ENCODE results near the gene DPP10.

Gene DPP10

GRCh38 chr2:115481842-115482241 lies 1039.4 kb downstream of the DPP10 start:
- Histone ChIP-seq H3K9me2 (ENCODE audit: low read depth, low read length) (no peaks in the 10 kb centered on the region), H3K9me3 (ENCODE audit: low read length) (no peaks in the 10 kb centered on the region), H3K4me3 (ENCODE audit: low read depth, low read length, poor library complexity, severe bottlenecking) (no peak overlapping the region), H3K27ac (ENCODE audit: low read depth, low read length, poor library complexity, severe bottlenecking) (no peak overlapping the region), H3K27me3 (ENCODE audit: insufficient read depth, low read length) (no peaks in the 10 kb centered on the region), H3K4me2 (ENCODE audit: low read length) (no peak overlapping the region), H3K36me3 (ENCODE audit: insufficient read depth, low read length) (no peaks in the 10 kb centered on the region), H3K4me1 (ENCODE audit: insufficient read depth, low read length, severe bottlenecking) (no peaks in the 10 kb centered on the region), H2AFZ (ENCODE audit: low read length) (no peak overlapping the region), H3K9ac (ENCODE audit: low read length) (no peak overlapping the region), H4K20me1 (ENCODE audit: insufficient read depth, low read length) (no peaks in the 10 kb centered on the region), H3K79me2 (ENCODE audit: insufficient read depth, low read length) (no peaks in the 10 kb centered on the region), H3F3A (ENCODE audit: insufficient read depth, low read length) (no peaks in the 10 kb centered on the region)
- TF ChIP-seq, protein P1, sequence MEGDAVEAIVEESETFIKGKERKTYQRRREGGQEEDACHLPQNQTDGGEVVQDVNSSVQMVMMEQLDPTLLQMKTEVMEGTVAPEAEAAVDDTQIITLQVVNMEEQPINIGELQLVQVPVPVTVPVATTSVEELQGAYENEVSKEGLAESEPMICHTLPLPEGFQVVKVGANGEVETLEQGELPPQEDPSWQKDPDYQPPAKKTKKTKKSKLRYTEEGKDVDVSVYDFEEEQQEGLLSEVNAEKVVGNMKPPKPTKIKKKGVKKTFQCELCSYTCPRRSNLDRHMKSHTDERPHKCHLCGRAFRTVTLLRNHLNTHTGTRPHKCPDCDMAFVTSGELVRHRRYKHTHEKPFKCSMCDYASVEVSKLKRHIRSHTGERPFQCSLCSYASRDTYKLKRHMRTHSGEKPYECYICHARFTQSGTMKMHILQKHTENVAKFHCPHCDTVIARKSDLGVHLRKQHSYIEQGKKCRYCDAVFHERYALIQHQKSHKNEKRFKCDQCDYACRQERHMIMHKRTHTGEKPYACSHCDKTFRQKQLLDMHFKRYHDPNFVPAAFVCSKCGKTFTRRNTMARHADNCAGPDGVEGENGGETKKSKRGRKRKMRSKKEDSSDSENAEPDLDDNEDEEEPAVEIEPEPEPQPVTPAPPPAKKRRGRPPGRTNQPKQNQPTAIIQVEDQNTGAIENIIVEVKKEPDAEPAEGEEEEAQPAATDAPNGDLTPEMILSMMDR (IDR thresholded peaks at IDR 0.05; ENCODE audit: low read length) = no peak
- TF ChIP-seq EZH2 (IDR thresholded peaks at IDR 0.05; ENCODE audit: borderline replicate concordance, low read length) = no peak

DNA sequence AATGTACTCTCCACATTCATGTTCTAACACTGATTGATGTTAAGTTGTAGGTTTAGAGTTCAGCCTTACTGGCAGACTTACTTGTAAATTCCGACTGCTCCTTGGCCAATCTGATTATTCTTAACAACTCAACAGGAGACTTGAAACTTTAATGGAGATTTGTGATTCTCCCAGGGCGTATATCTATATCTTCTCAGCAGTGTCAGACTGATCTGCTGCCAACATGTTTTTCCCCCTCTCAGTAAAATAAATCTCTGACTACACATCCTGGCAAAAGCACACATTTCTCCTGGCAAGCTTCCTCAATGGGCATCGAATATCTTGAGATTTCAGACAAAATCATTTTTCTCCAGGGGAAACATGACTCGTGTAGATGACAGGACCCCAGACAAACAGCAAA lies 1041.2 kb downstream of the DPP10 start:
- Histone ChIP-seq H3K4me1 (ENCODE audit: insufficient read depth, low read length, severe bottlenecking) (no peaks in the 10 kb centered on the region), H4K20me1 (ENCODE audit: insufficient read depth, low read length) (no peaks in the 10 kb centered on the region), H2AFZ (ENCODE audit: low read length) (no peak overlapping the region), H3K9ac (ENCODE audit: low read length) (no peak overlapping the region), H3K4me2 (ENCODE audit: low read length) (no peak overlapping the region), H3F3A (ENCODE audit: insufficient read depth, low read length) (no peaks in the 10 kb centered on the region), H3K79me2 (ENCODE audit: insufficient read depth, low read length) (no peaks in the 10 kb centered on the region), H3K27me3 (ENCODE audit: insufficient read depth, low read length) (no peaks in the 10 kb centered on the region), H3K9me2 (ENCODE audit: low read depth, low read length) (no peaks in the 10 kb centered on the region), H3K27ac (ENCODE audit: low read depth, low read length, poor library complexity, severe bottlenecking) (no peak overlapping the region), H3K4me3 (ENCODE audit: low read depth, low read length, poor library complexity, severe bottlenecking) (no peak overlapping the region), H3K36me3 (ENCODE audit: insufficient read depth, low read length) (no peaks in the 10 kb centered on the region), H3K9me3 (ENCODE audit: low read length) (no peaks in the 10 kb centered on the region)
- TF ChIP-seq, protein P1 (IDR thresholded peaks at IDR 0.05; ENCODE audit: low read length) = no peak
- no peak for TF ChIP-seq EZH2 (IDR thresholded peaks at IDR 0.05; ENCODE audit: borderline replicate concordance, low read length)

GRCh38 chr2:115484486-115484885 lies 1042.0 kb downstream of the DPP10 start:
- no peaks in the 10 kb centered on the region for H3K36me3 ChIP-seq (ENCODE audit: insufficient read depth, low read length)
- TF ChIP-seq EZH2 (IDR thresholded peaks at IDR 0.05; ENCODE audit: borderline replicate concordance, low read length) = no peak
- TF ChIP-seq, protein P1 (IDR thresholded peaks at IDR 0.05; ENCODE audit: low read length) = no peak
- no peaks in the 10 kb centered on the region for H4K20me1 ChIP-seq (ENCODE audit: insufficient read depth, low read length)
- H3K9ac ChIP-seq (ENCODE audit: low read length) = no peak overlapping the region
- H3F3A ChIP-seq (ENCODE audit: insufficient read depth, low read length) = no peaks in the 10 kb centered on the region
- H3K9me2 ChIP-seq (ENCODE audit: low read depth, low read length) = no peaks in the 10 kb centered on the region
- H3K79me2 ChIP-seq (ENCODE audit: insufficient read depth, low read length) = no peaks in the 10 kb centered on the region
- no peaks in the 10 kb centered on the region for H3K27me3 ChIP-seq (ENCODE audit: insufficient read depth, low read length)
- no peaks in the 10 kb centered on the region for H3K9me3 ChIP-seq (ENCODE audit: low read length)
- H3K4me1 ChIP-seq (ENCODE audit: insufficient read depth, low read length, severe bottlenecking) = no peaks in the 10 kb centered on the region
- no peak overlapping the region for H3K27ac ChIP-seq (ENCODE audit: low read depth, low read length, poor library complexity, severe bottlenecking)
- H3K4me3 ChIP-seq (ENCODE audit: low read depth, low read length, poor library complexity, severe bottlenecking) = no peak overlapping the region
- no peak overlapping the region for H2AFZ ChIP-seq (ENCODE audit: low read length)
- H3K4me2 ChIP-seq (ENCODE audit: low read length) = no peak overlapping the region

Data from OCI-LY1 (cell line).